HUES6 (cell line): ENCODE measurements around the gene SNTG2.

Source experiments
- H3K27ac ChIP-seq: 2 replicates; pipeline ENCODE4 v1.7.0; 2013; ENCODE audit warnings: low read depth, mild to moderate bottlenecking, low read length, inconsistent platforms
- H3K27me3 ChIP-seq: 2 replicates; pipeline ENCODE4 v1.6.1; 2013; ENCODE audit warnings: low read length; ENCODE audit not compliant: control insufficient read depth, insufficient read depth
- H3K36me3 ChIP-seq: 2 replicates; pipeline ENCODE4 v1.6.1; 2013; ENCODE audit warnings: low read length; ENCODE audit not compliant: control insufficient read depth, insufficient read depth
- H3K4me1 ChIP-seq: 2 replicates; pipeline ENCODE4 v1.6.1; 2013; ENCODE audit warnings: low read length; ENCODE audit not compliant: control insufficient read depth, insufficient read depth
- H3K4me3 ChIP-seq: 2 replicates; pipeline ENCODE4 v1.5.1; 2013; ENCODE audit warnings: low read depth, low read length
- H3K9ac ChIP-seq: one replicate; pipeline ENCODE4 v1.6.1; 2013; ENCODE audit warnings: mild to moderate bottlenecking, low read length
- H3K9me3 ChIP-seq: 2 replicates; pipeline ENCODE4 v1.6.1; 2013; ENCODE audit warnings: low read depth, low read length; ENCODE audit not compliant: control insufficient read depth, insufficient read depth

The SNTG2 gene

DNA sequence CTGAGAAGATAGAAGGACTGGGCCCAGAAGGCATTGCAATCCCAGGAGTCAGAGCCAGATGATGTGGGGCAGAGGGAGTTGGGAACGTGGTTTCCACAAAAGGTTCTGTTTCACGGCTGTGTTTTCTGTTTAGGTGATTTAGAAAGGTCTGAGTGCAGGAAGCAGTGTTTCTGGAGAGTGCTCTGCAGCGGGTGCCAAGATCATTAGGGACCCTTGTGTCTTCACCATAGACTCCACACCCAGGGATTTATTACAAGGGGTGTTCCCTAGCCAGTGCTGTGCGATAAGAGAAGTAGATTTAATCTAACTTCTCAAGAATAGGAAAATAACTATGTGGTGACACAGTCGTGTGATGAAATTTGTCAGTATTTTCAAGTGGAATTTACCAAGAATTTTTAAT, 241.5 kb downstream of the SNTG2 start:
- H3K4me1 ChIP-seq = no peaks in the 10 kb centered on the region
- H3K27me3 ChIP-seq = no peaks in the 10 kb centered on the region
- no peak overlapping the region for H3K9ac ChIP-seq
- H3K36me3 ChIP-seq = no peaks in the 10 kb centered on the region
- H3K9me3 ChIP-seq = peaks cover 5% of the 10 kb centered on the region
- no peak overlapping the region for H3K27ac ChIP-seq
- H3K4me3 ChIP-seq = no peak overlapping the region

- H3K9me3 ChIP-seq = peaks cover 5% of the 10 kb centered on the region
- H3K27me3 ChIP-seq = no peaks in the 10 kb centered on the region
- no peak overlapping the region for H3K9ac ChIP-seq
- H3K4me1 ChIP-seq = no peaks in the 10 kb centered on the region
- H3K4me3 ChIP-seq = no peak overlapping the region
- H3K27ac ChIP-seq = no peak overlapping the region
- H3K36me3 ChIP-seq = no peaks in the 10 kb centered on the region
Measured at GRCh38 chr2:1193801-1194200, 243.2 kb downstream of the SNTG2 start.

- Histone ChIP-seq H3K4me1 (no peaks in the 10 kb centered on the region), H3K9me3 (peaks cover 3% of the 10 kb centered on the region; the same call in 1 of the 2 replicates), H3K36me3 (no peaks in the 10 kb centered on the region), H3K27me3 (no peaks in the 10 kb centered on the region), H3K27ac (no peak overlapping the region), H3K9ac (no peak overlapping the region), H3K4me3 (no peak overlapping the region)
Measured at GRCh38 chr2:1203772-1204171, 253.1 kb downstream of the SNTG2 start.

- no peaks in the 10 kb centered on the region for H3K4me1 ChIP-seq
- H3K27me3 ChIP-seq = no peaks in the 10 kb centered on the region
- H3K36me3 ChIP-seq = no peaks in the 10 kb centered on the region
Measured at GRCh38 chr2:1205853-1206252, 255.2 kb downstream of the SNTG2 start.

DNA sequence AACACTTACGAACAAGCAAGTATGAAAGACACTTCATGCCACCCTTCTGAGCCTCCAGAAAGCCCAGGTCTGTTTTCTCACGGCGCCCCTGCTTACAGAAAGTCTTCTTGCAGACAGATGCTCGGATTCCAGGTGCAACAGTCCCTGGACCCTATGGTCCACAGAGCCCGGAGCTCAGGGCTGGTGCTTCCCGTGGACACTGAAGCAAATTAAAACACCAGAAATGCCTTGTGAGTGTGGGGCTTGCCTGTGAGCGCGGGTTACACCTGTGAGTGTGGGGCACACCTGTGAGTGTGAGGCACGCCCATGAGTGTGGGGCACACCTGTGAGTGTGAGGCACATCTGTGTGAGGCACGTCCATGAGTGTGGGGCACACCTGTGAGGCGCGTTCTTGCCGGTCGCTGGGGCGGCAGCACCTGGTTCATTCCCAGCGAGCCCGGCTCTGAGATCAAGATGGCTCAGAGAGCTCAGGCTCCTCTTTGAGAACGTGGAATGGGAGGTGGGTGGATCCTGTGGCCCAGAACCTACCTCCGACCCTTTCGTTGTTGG, 257.4 kb downstream of the SNTG2 start:
- no peak overlapping the region for H3K9ac ChIP-seq
- H3K27me3 ChIP-seq = no peaks in the 10 kb centered on the region
- H3K4me1 ChIP-seq = no peaks in the 10 kb centered on the region
- 0 out of 2 replicates have a peak, but pooled peaks cover 10% of the 10 kb centered on the region for H3K9me3 ChIP-seq
- H3K36me3 ChIP-seq = no peaks in the 10 kb centered on the region
- H3K27ac ChIP-seq = no peak overlapping the region
- H3K4me3 ChIP-seq = no peak overlapping the region

More at GRCh38 chr2:1205853-1206252, 255.2 kb downstream of the SNTG2 start:
- H3K27ac ChIP-seq = no peak overlapping the region
- peaks cover 3% of the 10 kb centered on the region; the same call in 1 of the 2 replicates for H3K9me3 ChIP-seq
- no peak overlapping the region for H3K4me3 ChIP-seq
- no peak overlapping the region for H3K9ac ChIP-seq

DNA sequence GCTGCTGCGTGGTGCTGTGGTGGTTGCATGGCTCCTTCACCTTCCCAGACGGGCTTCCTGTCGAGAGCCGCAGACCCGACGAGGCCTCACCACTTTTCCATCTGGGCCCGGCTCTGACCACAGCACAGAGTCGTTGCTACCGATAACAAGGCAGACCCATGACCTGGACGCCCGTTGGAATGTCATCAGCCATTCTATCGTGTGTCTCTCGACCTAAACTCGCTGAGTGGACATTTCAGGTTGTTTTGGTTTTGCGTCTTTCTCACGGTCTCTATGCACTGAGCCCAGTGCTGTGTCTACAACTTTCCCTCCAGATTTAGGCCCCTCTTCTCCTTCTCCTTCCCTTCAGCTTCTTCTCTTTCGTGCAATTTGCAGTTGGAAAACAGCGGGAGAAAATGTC, 257.9 kb downstream of the SNTG2 start:
- Histone ChIP-seq H3K9me3 (peaks cover 11% of the 10 kb centered on the region; the same call in 1 of the 2 replicates), H3K36me3 (no peaks in the 10 kb centered on the region), H3K4me3 (no peak overlapping the region), H3K27me3 (no peaks in the 10 kb centered on the region), H3K9ac (no peak overlapping the region), H3K27ac (no peak overlapping the region), H3K4me1 (no peaks in the 10 kb centered on the region)

DNA sequence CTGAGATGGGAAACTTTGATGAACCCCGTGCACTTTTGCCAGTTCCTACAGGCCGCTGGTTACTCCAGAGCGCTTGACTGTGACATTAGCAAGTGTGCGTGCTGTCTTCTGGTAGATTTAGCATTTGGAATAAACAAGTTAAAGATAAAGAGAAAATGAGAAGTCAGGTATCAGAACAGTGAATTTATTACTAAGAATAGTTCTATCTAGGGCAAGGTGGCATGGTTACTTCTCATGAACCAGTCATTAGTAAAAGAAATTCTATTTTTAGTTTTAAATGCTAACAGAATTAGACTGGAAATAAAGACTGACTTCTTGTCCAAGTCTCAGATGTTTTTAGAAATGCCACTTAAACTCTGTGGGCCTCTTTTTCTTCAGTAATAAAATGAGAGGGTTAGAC, 258.6 kb downstream of the SNTG2 start:
- Histone ChIP-seq H3K27ac (no peak overlapping the region), H3K9ac (no peak overlapping the region), H3K27me3 (no peaks in the 10 kb centered on the region), H3K4me3 (no peak overlapping the region), H3K36me3 (no peaks in the 10 kb centered on the region), H3K4me1 (no peaks in the 10 kb centered on the region), H3K9me3 (peaks cover 15% of the 10 kb centered on the region)

- Histone ChIP-seq H3K4me3 (no peak overlapping the region), H3K27me3 (no peaks in the 10 kb centered on the region), H3K9me3 (peaks cover 17% of the 10 kb centered on the region), H3K9ac (no peak overlapping the region), H3K4me1 (no peaks in the 10 kb centered on the region), H3K36me3 (no peaks in the 10 kb centered on the region), H3K27ac (no peak overlapping the region)
Measured at GRCh38 chr2:1209761-1210160, 259.1 kb downstream of the SNTG2 start.

DNA sequence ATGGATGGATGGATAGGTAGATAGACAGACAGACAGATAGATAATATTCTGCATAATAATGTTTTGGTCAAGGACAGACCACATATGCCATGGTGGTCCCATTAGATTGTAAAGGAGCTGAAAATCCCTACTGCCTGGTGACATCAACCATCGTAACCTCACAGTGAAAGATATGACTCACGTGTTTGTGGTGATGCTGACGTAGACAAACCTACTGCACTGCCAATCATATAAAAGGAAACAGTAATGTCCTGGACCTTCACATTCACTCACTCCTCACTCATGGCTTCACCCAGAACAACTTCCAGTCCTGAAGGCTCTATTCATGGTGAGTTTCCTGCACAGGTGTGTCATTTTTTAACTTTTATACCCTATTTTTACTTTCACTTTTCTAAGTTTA, 259.7 kb downstream of the SNTG2 start:
- Histone ChIP-seq H3K27me3 (no peaks in the 10 kb centered on the region), H3K9ac (no peak overlapping the region), H3K4me3 (no peak overlapping the region), H3K9me3 (peaks cover 19% of the 10 kb centered on the region), H3K36me3 (no peaks in the 10 kb centered on the region), H3K4me1 (no peaks in the 10 kb centered on the region), H3K27ac (no peak overlapping the region)

DNA sequence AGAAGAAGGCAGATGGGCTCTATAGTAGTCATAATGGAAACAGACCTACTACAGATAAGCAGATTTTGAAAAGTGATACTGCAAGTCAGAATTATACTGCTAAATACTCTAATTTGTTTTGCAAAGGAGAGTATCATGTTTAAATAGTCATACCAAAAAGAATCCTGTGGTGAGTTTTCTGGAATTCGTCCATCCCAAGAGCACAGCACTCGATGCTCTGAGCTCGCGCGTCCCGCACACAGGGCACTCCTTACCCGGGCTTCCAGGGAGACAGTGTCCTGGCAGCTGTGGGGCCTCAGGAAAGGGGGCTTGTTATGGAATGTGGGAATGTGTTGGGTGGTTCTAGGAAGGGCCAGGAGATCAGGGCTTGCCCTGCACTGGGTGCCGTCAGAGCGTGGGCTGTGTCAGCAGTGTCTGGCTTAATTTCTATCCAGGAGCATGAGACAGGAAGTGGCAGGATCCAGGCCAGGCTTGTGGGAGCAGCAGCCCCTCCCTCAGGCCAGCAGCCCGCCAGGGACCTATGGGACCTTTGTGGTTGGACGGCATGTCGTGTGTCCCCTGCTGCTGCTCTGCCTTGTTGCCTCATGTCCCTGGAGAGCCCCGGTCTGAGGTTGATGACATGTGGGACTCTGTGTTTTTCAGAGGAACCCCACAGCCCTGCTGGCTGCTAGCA, 269.4 kb downstream of the SNTG2 start:
- no peaks in the 10 kb centered on the region for H3K4me1 ChIP-seq
- no peak overlapping the region for H3K9ac ChIP-seq
- no peak overlapping the region for H3K27ac ChIP-seq
- H3K27me3 ChIP-seq = peaks cover 7% of the 10 kb centered on the region
- no peaks in the 10 kb centered on the region for H3K36me3 ChIP-seq
- H3K9me3 ChIP-seq = peaks cover 4% of the 10 kb centered on the region; the same call in 1 of the 2 replicates
- no peak overlapping the region for H3K4me3 ChIP-seq

DNA sequence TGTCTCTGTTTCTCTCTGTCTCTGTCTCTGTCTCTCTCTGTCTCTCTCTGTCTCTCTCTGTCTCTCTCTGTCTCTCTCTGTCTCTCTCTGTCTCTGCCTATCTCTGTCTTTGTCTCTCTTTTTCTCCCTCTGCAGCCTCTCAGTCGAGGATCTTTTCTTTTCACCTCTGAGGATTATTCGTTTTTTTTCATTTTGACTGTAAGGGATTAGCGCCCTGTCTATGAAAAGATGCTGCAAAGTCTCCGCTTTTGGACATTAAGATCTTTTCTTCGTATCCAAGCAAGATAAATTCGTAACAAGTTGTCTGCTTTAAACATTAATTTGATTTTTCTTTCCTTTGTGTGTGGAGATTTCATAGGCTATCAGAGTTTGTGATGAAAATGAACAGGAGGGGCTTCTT, 271.4 kb downstream of the SNTG2 start:
- Histone ChIP-seq H3K9ac (no peak overlapping the region), H3K36me3 (no peaks in the 10 kb centered on the region), H3K4me3 (no peak overlapping the region), H3K27me3 (peaks cover 7% of the 10 kb centered on the region), H3K9me3 (no peaks in the 10 kb centered on the region), H3K4me1 (no peaks in the 10 kb centered on the region), H3K27ac (no peak overlapping the region)
